Lung (tissue), 12 donors: Measurements from ENCODE around the gene GATA2. TPM values are rescaled to one million over a fixed set of nuclear protein-coding genes. Genes with fewer than 3 reads are reported as not detected.

Experiments used
- ATAC-seq: fragments of 200-7000 bp; cut with Tn5 transposase; one replicate; pipeline ENCODE4 v1.9.1; 2020; ENCODE audit warnings: moderate number of reproducible peaks; ENCODE audit not compliant: insufficient read depth, low FRiP score
- DNase-seq, 3 donors: peaks; one replicate each; pipeline ENCODE4 v3.0.0-alpha.2; 2013 to 2017
- H3K27ac ChIP-seq, 2 donors: one replicate each; pipeline ENCODE4 v1.5.1; 2013; ENCODE audit warnings: mild to moderate bottlenecking in 2 of 2, moderate library complexity in 2 of 2, control low read depth in 1 of 2, inconsistent platforms in 1 of 2, low read depth in 1 of 2, low read length in 1 of 2
- H3K27me3 ChIP-seq, 3 donors: one replicate each; pipeline ENCODE4 v1.5.1; 2013; ENCODE audit warnings: low read length in 2 of 3; ENCODE audit not compliant: control insufficient read depth in 3 of 3, insufficient read depth in 3 of 3
- H3K36me3 ChIP-seq, 4 donors: one replicate each; pipeline ENCODE4 v1.5.1; 2013; ENCODE audit warnings: low read length in 4 of 4, mild to moderate bottlenecking in 1 of 4, moderate library complexity in 1 of 4; ENCODE audit not compliant: control insufficient read depth in 4 of 4, insufficient read depth in 4 of 4
- H3K4me1 ChIP-seq, 5 donors: one replicate each; pipeline ENCODE4 v1.5.1; 2013; ENCODE audit warnings: low read length in 5 of 5, mild to moderate bottlenecking in 2 of 5, moderate library complexity in 1 of 5; ENCODE audit not compliant: control insufficient read depth in 5 of 5, insufficient read depth in 5 of 5
- H3K4me3 ChIP-seq: one replicate; pipeline ENCODE4 v1.5.1; 2013; ENCODE audit warnings: mild to moderate bottlenecking, control low read depth, moderate library complexity
- H3K9ac ChIP-seq, 2 donors: one replicate each; pipeline ENCODE4 v1.5.1; 2013; ENCODE audit warnings: low read length in 2 of 2, control low read depth in 1 of 2; ENCODE audit not compliant: insufficient read depth in 1 of 2
- H3K9me3 ChIP-seq, 4 donors: one replicate each; pipeline ENCODE4 v1.5.1; 2013; ENCODE audit warnings: low read length in 3 of 4, mild to moderate bottlenecking in 1 of 4, moderate library complexity in 1 of 4; ENCODE audit not compliant: control insufficient read depth in 4 of 4, insufficient read depth in 3 of 4
- WGBS, 2 donors: extraction: QIAGEN DNeasy Blood & Tissue Kit; methylation state at CpG; one replicate each; pipeline ENCODE4 v1.1.7; 2013; 5-methylcytosine and 5-hydroxymethylcytosine counted together
- polyA plus RNA-seq, 2 donors: library from polyadenylated mRNA; stranded (reverse); fragments of 200-250 nt; gene quantifications; one replicate each; pipeline ENCODE4 v1.2.1, GENCODE V29; 2013
- total RNA-seq, 2 donors: library from RNA; depleted of rRNA in 1 of 2; stranded (reverse); fragments of >200 nt in 1 of 2; gene quantifications; one replicate each; pipeline ENCODE4 v1.2.1, GENCODE V29; 2014 to 2021
- TF ChIP-seq, protein P1 (sequence below): IDR thresholded peaks from 2 replicates; pipeline ENCODE4 v1.5.1; 2012; ENCODE audit warnings: mild to moderate bottlenecking; ENCODE audit errors: control extremely low read depth, extremely low read depth
- donor health status: control.
- donor health status: control.
- donor health status: Bipolar disorder and iron deficiency.
- donor health status: healthy.
- donor health status: DM: yes; HTN: yes; CAD: no.

GATA2 gene
- total and polyA plus RNA-seq, 4 donors, result 9.6 to 37.0 (median 28.7) TPM

- peak overlapping the region; percentile 86 for H3K4me3 ChIP-seq
- H3K4me1 ChIP-seq, result peaks cover 0 to 40% (median 20%) of the 10 kb centered on the region in 5 donors
- WGBS, 2 donors, result 1 to 2% methylated on average over 19 to 21 of the region's 21 CpGs
- peaks cover 0 to 6% (median 0%) of the 10 kb centered on the region in 4 donors for H3K36me3 ChIP-seq
- ATAC-seq, result no peak
- peak overlapping the region; percentile 46 to 93 for H3K27ac ChIP-seq
- H3K27me3 ChIP-seq, result peaks cover 0 to 76% (median 75%) of the 10 kb centered on the region in 3 donors
- no peaks in the 10 kb centered on the region for H3K9me3 ChIP-seq
- no peak for DNase-seq
- TF ChIP-seq, protein P1, sequence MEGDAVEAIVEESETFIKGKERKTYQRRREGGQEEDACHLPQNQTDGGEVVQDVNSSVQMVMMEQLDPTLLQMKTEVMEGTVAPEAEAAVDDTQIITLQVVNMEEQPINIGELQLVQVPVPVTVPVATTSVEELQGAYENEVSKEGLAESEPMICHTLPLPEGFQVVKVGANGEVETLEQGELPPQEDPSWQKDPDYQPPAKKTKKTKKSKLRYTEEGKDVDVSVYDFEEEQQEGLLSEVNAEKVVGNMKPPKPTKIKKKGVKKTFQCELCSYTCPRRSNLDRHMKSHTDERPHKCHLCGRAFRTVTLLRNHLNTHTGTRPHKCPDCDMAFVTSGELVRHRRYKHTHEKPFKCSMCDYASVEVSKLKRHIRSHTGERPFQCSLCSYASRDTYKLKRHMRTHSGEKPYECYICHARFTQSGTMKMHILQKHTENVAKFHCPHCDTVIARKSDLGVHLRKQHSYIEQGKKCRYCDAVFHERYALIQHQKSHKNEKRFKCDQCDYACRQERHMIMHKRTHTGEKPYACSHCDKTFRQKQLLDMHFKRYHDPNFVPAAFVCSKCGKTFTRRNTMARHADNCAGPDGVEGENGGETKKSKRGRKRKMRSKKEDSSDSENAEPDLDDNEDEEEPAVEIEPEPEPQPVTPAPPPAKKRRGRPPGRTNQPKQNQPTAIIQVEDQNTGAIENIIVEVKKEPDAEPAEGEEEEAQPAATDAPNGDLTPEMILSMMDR, result no peak
- no peak overlapping the region for H3K9ac ChIP-seq
These were observed 4.4 kb downstream of the GATA2 start for GRCh38 chr3:128488636-128488990.

- peak; percentile 85 to 87 (median 87) for DNase-seq
These were observed 5.0 kb downstream of the GATA2 start for GRCh38 chr3:128487813-128488635.

DNA sequence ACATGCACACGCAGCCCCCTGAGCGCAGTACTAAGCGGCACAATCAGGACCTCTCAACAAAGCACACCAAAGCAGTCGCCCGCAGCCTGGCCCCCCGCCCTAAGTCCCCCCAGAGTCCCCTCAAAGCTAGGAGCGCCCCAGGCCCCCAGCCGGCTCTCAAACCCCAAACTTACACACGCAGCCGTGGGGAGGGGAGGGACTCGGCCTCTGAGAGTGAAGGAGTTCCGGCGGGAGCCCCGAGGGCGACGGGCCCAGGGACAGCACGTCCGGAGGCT lies 5.5 kb downstream of the GATA2 start:
- WGBS, 2 donors, result 0 to 2% methylated on average over 17 to 18 of the region's 18 CpGs
- H3K27me3 ChIP-seq, result peaks cover 0 to 81% (median 80%) of the 10 kb centered on the region in 3 donors

More at GRCh38 chr3:128487813-128488635, 5.0 kb downstream of the GATA2 start:
- TF ChIP-seq, protein P1, result no peak
- WGBS, 2 donors, result 1% methylated on average over 59 to 68 of the region's 68 CpGs
- Histone ChIP-seq H3K4me3 (peak overlapping the region; percentile 86), H3K9ac (no peak overlapping the region), H3K36me3 (peaks cover 0 to 6% (median 0%) of the 10 kb centered on the region in 4 donors), H3K27ac (peak overlapping the region; percentile 46 to 93), H3K4me1 (peaks cover 0 to 44% (median 16%) of the 10 kb centered on the region in 5 donors), H3K9me3 (no peaks in the 10 kb centered on the region), H3K27me3 (peaks cover 0 to 77% (median 77%) of the 10 kb centered on the region in 3 donors)
- ATAC-seq, result peak; percentile 64

More for the DNA sequence above, 5.5 kb downstream of the GATA2 start:
- peak overlapping the region; percentile 86 for H3K4me3 ChIP-seq
- peaks cover 0 to 6% (median 0%) of the 10 kb centered on the region in 4 donors for H3K36me3 ChIP-seq
- H3K9ac ChIP-seq, result no peak overlapping the region
- H3K4me1 ChIP-seq, result peaks cover 0 to 44% (median 16%) of the 10 kb centered on the region in 5 donors
- no peaks in the 10 kb centered on the region for H3K9me3 ChIP-seq
- ATAC-seq, result no peak
- DNase-seq, result no peak
- TF ChIP-seq, protein P1, result no peak
- H3K27ac ChIP-seq, result peak overlapping the region; percentile 25 to 93
